ENCODE results near the gene PLEKHG5. TPM values are rescaled to one million over a fixed set of nuclear protein-coding genes. Genes with fewer than 3 reads are reported as not detected.

PLEKHG5 gene
- polyA plus RNA-seq, 3 donors = 0.03 TPM; not detected in 2

DNA sequence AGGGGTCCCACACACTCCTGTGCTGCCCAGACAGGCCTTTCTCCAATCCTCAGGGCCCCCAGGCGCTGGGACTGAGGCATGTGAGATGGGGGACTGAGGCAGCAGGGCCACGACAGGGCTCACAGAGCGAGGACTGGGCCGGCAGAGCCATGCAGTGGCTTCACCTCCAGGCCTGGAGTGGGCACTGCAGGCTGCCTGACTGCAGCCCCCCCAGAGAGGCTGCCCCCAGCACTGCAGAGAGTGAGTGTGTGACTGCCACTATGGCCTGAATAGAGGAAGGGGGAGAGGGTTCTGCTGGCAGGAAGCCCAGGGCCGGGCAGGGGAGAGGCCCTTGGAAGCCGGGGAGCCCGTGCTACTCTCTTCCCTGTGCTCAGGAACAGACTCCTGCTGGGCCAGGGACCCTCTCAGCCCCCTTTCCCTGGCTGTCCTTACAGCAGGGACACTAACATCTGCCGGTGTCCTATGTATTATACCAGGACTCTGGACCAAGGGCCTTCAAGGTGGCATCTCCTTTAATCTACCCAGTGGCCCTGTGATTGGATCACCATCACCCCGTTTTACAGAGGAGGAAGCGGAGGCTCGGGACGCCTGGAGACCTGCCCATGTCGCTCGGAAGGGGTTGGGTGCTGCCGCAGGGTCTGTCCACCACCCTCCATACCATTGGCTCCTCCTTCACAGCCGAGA is 20.2 kb upstream of the PLEKHG5 start:
- Histone ChIP-seq H3K27ac (ENCODE audit: low read depth in 1 of 2, low read length in 2 of 2) (no peak overlapping the region), H3K9ac (ENCODE audit: insufficient read depth, low read length, poor library complexity, severe bottlenecking) (no peak overlapping the region)
- 92% methylated on average over 7 of the region's 16 CpGs for WGBS (ENCODE audit: insufficient coverage)

DNA sequence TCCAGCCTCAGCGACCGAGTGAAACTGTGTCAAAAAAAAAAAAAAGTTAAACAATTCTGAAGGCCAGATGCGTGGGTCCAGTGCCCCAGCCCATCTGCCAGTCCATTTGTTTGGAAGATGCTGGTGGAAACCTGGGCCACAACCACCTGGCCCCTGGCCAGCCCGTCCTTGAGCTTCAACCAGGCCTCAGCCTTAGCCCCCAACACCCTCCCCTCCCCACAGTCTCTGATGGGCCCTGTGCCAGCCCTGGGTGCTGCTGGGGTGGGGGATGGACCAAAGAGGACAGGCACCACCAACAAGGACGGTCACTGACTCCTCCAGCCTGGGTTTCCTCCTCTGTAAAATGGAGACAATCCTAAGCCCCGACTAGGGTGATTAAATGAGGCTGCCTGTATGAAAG is 19.6 kb upstream of the PLEKHG5 start:
- Mint-ChIP-seq H3K27ac (no peak overlapping the region), H3K27me3 (ENCODE audit: low read depth in 3 of 3) (peaks cover 1 to 5% (median 2%) of the 10 kb centered on the region in 3 donors)
- intact Hi-C loops (cut with micrococcal nuclease) = no loop called here

More for the DNA sequence above, 20.2 kb upstream of the PLEKHG5 start:
- Histone ChIP-seq H3K79me2 (ENCODE audit: insufficient read depth, low read length) (no peaks in the 10 kb centered on the region), H2AFZ (ENCODE audit: insufficient read depth, low read depth, low read length, poor library complexity, severe bottlenecking) (no peak overlapping the region), H3K4me3 (replicated peaks in 1 of 3; ENCODE audit: low read depth in 2 of 3, low read length in 3 of 3) (no peak overlapping the region), H3K9me3 (replicated peaks in 1 of 2; ENCODE audit: control insufficient read depth in 1 of 2, insufficient read depth in 1 of 2, low read length in 2 of 2) (no peaks in the 10 kb centered on the region), H3K4me2 (replicated peaks; ENCODE audit: extremely low read depth, low read length, poor library complexity, severe bottlenecking) (no peak overlapping the region), H3K4me1 (ENCODE audit: control insufficient read depth in 1 of 2, insufficient read depth in 2 of 2, low read length in 2 of 2) (peaks cover 0 to 3% of the 10 kb centered on the region in 2 donors), H3K36me3 (replicated peaks in 1 of 2; ENCODE audit: control insufficient read depth in 1 of 2, insufficient read depth in 2 of 2, low read length in 2 of 2) (no peaks in the 10 kb centered on the region), H3K27me3 (ENCODE audit: control insufficient read depth in 2 of 2, insufficient read depth in 2 of 2, low read length in 2 of 2) (no peaks in the 10 kb centered on the region), H4K20me1 (ENCODE audit: insufficient read depth, low read length) (no peaks in the 10 kb centered on the region)
- H3K4me3 Mint-ChIP-seq = no peak overlapping the region
- TF ChIP-seq, protein P1, sequence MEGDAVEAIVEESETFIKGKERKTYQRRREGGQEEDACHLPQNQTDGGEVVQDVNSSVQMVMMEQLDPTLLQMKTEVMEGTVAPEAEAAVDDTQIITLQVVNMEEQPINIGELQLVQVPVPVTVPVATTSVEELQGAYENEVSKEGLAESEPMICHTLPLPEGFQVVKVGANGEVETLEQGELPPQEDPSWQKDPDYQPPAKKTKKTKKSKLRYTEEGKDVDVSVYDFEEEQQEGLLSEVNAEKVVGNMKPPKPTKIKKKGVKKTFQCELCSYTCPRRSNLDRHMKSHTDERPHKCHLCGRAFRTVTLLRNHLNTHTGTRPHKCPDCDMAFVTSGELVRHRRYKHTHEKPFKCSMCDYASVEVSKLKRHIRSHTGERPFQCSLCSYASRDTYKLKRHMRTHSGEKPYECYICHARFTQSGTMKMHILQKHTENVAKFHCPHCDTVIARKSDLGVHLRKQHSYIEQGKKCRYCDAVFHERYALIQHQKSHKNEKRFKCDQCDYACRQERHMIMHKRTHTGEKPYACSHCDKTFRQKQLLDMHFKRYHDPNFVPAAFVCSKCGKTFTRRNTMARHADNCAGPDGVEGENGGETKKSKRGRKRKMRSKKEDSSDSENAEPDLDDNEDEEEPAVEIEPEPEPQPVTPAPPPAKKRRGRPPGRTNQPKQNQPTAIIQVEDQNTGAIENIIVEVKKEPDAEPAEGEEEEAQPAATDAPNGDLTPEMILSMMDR (IDR thresholded peaks at IDR 0.05) = no peak
- no peaks in the 10 kb centered on the region for H3K9me3 Mint-ChIP-seq
- H3K27me3 Mint-ChIP-seq (ENCODE audit: low read depth in 3 of 3) = peaks cover 1 to 5% (median 2%) of the 10 kb centered on the region in 3 donors
- intact Hi-C loops (cut with micrococcal nuclease) = no loop called here
- peaks cover 2% of the 10 kb centered on the region for H3K4me1 Mint-ChIP-seq
- H3K27ac Mint-ChIP-seq = no peak overlapping the region
- no peak for DNase-seq
- no peaks in the 10 kb centered on the region for H3K36me3 Mint-ChIP-seq

More for the DNA sequence above, 19.6 kb upstream of the PLEKHG5 start:
- no peaks in the 10 kb centered on the region for H3K36me3 ChIP-seq (replicated peaks in 1 of 2; ENCODE audit: control insufficient read depth in 1 of 2, insufficient read depth in 2 of 2, low read length in 2 of 2)
- peaks cover 0 to 3% of the 10 kb centered on the region in 2 donors for H3K4me1 ChIP-seq (ENCODE audit: control insufficient read depth in 1 of 2, insufficient read depth in 2 of 2, low read length in 2 of 2)
- H3K4me2 ChIP-seq (replicated peaks; ENCODE audit: extremely low read depth, low read length, poor library complexity, severe bottlenecking) = no peak overlapping the region
- H2AFZ ChIP-seq (ENCODE audit: insufficient read depth, low read depth, low read length, poor library complexity, severe bottlenecking) = no peak overlapping the region
- H3K9me3 ChIP-seq (replicated peaks in 1 of 2; ENCODE audit: control insufficient read depth in 1 of 2, insufficient read depth in 1 of 2, low read length in 2 of 2) = no peaks in the 10 kb centered on the region
- 100% methylated on average over 4 of the region's 6 CpGs for WGBS (ENCODE audit: insufficient coverage)
- no peak overlapping the region for H3K27ac ChIP-seq (ENCODE audit: low read depth in 1 of 2, low read length in 2 of 2)
- DNase-seq = no peak
- H3K79me2 ChIP-seq (ENCODE audit: insufficient read depth, low read length) = no peaks in the 10 kb centered on the region
- no peaks in the 10 kb centered on the region for H4K20me1 ChIP-seq (ENCODE audit: insufficient read depth, low read length)
- no peak overlapping the region for H3K4me3 Mint-ChIP-seq
- H3K4me3 ChIP-seq (replicated peaks in 1 of 3; ENCODE audit: low read depth in 2 of 3, low read length in 3 of 3) = no peak overlapping the region
- TF ChIP-seq, protein P1 (IDR thresholded peaks at IDR 0.05) = no peak
- no peaks in the 10 kb centered on the region for H3K27me3 ChIP-seq (ENCODE audit: control insufficient read depth in 2 of 2, insufficient read depth in 2 of 2, low read length in 2 of 2)
- no peaks in the 10 kb centered on the region for H3K36me3 Mint-ChIP-seq
- H3K9me3 Mint-ChIP-seq = no peaks in the 10 kb centered on the region
- peaks cover 2% of the 10 kb centered on the region for H3K4me1 Mint-ChIP-seq
- H3K9ac ChIP-seq (ENCODE audit: insufficient read depth, low read length, poor library complexity, severe bottlenecking) = no peak overlapping the region

Measured in CD14-positive monocyte (primary cell).